Hepatocyte (in vitro differentiated cells): ENCODE data around the gene CFD. TPM values are rescaled to one million over a fixed set of nuclear protein-coding genes. Genes with fewer than 3 reads are reported as not detected.
A peak's percentile ranks its signal among the peaks of the same experiment; 100 is the strongest.

Source experiments
- DNase-seq: peaks from one replicate; pipeline ENCODE4 v3.0.0-alpha.2; 2016; ENCODE audit warnings: low spot score
- H2AFZ ChIP-seq: fragments of 200-600 bp; sonication (generic); 2 replicates; pipeline ENCODE4 v1.6.0; 2016; ENCODE audit warnings: antibody characterized with exemption, mild to moderate bottlenecking
- H3K27ac ChIP-seq: fragments of 200-600 bp; sonication (generic); 2 replicates; pipeline ENCODE4 v1.5.1; 2016; ENCODE audit warnings: mild to moderate bottlenecking
- H3K27me3 ChIP-seq: fragments of 200-600 bp; sonication (generic); 2 replicates; pipeline ENCODE4 v1.6.1; 2016
- H3K36me3 ChIP-seq: fragments of 200-600 bp; sonication (generic); replicated peaks from 2 replicates; pipeline ENCODE4 v1.5.1; 2016; ENCODE audit warnings: low read depth; ENCODE audit not compliant: insufficient read depth
- H3K4me1 ChIP-seq: fragments of 200-600 bp; sonication (generic); 2 replicates; pipeline ENCODE4 v1.5.1; 2016; ENCODE audit warnings: mild to moderate bottlenecking, moderate library complexity; ENCODE audit not compliant: insufficient read depth
- H3K4me2 ChIP-seq: fragments of 200-600 bp; sonication (generic); 2 replicates; pipeline ENCODE4 v1.6.0; 2016
- H3K4me3 ChIP-seq: fragments of 200-600 bp; sonication (generic); 2 replicates; pipeline ENCODE4 v1.5.1; 2016; ENCODE audit warnings: mild to moderate bottlenecking
- H3K79me2 ChIP-seq: fragments of 200-600 bp; sonication (generic); 2 replicates; pipeline ENCODE4 v1.6.0; 2017; ENCODE audit warnings: mild to moderate bottlenecking
- H3K9me2 ChIP-seq: fragments of 200-600 bp; sonication (generic); replicated peaks from 2 replicates; pipeline ENCODE4 v1.6.0; 2017; ENCODE audit warnings: mild to moderate bottlenecking; ENCODE audit not compliant: insufficient read depth
- H3K9me3 ChIP-seq: fragments of 200-600 bp; sonication (generic); 2 replicates; pipeline ENCODE4 v1.5.1; 2016; ENCODE audit warnings: low read depth, mild to moderate bottlenecking
- H4K20me1 ChIP-seq: fragments of 200-600 bp; sonication (generic); 2 replicates; pipeline ENCODE4 v1.6.0; 2016; ENCODE audit warnings: mild to moderate bottlenecking; ENCODE audit not compliant: insufficient read depth, poor library complexity, severe bottlenecking
- CTCF ChIP-seq: fragments of 200-600 bp; sonication (generic); IDR thresholded peaks from 2 replicates; pipeline ENCODE4 v1.5.1; 2016; ENCODE audit warnings: antibody characterized with exemption, mild to moderate bottlenecking; ENCODE audit not compliant: poor library complexity
- EZH2 ChIP-seq: fragments of 200-600 bp; sonication (generic); IDR thresholded peaks from 2 replicates; pipeline ENCODE4 v1.6.1; 2016; ENCODE audit warnings: antibody characterized with exemption, mild to moderate bottlenecking, borderline replicate concordance
- EZH2phosphoT487 ChIP-seq: fragments of 200-600 bp; sonication (generic); IDR thresholded peaks from one replicate; pipeline ENCODE4 v1.6.1; 2018; ENCODE audit warnings: antibody characterized with exemption, mild to moderate bottlenecking, low read depth, moderate library complexity; ENCODE audit not compliant: unreplicated experiment, severe bottlenecking
- WGBS: methylation state at CpG from one replicate; pipeline ENCODE4 v1.1.6; 2016; ENCODE audit warnings: low lambda C conversion rate; ENCODE audit errors: missing lambda C conversion rate; 5-methylcytosine and 5-hydroxymethylcytosine counted together
- polyA plus RNA-seq: library from polyadenylated mRNA; unstranded; fragments of >200 nt; fragmentation: Nextera tagmentation; extraction: Ambion mirVana; gene quantifications from 2 replicates; pipeline ENCODE4 v1.2.1, GENCODE V29; 2016
- total RNA-seq: library from RNA; depleted of rRNA; stranded (reverse); fragments of >200 nt; gene quantifications from 2 replicates; pipeline ENCODE4 v1.2.3, GENCODE V29; 2014

The CFD gene
- total and polyA plus RNA-seq, 2 experiments from 2014 or later, result 3.3 to 8.2 TPM

- no peak for DNase-seq
- Histone ChIP-seq H3K4me2 (no peak overlapping the region), H3K79me2 (no peaks in the 10 kb centered on the region), H3K27ac (no peak overlapping the region), H3K4me3 (no peak overlapping the region), H2AFZ (no peak overlapping the region), H3K4me1 (peaks cover 3% of the 10 kb centered on the region), H4K20me1 (no peaks in the 10 kb centered on the region), H3K27me3 (no peaks in the 10 kb centered on the region), H3K9me2 (no peaks in the 10 kb centered on the region), H3K9me3 (no peaks in the 10 kb centered on the region), H3K36me3 (no peaks in the 10 kb centered on the region)
- WGBS, result 90% methylated on average over 12 of the region's 12 CpGs
- no peak for TF ChIP-seq EZH2
- no peak for TF ChIP-seq CTCF
- TF ChIP-seq EZH2phosphoT487, result no peak
Measured at GRCh38 chr19:855142-855541, 4.3 kb upstream of the CFD start.

DNA sequence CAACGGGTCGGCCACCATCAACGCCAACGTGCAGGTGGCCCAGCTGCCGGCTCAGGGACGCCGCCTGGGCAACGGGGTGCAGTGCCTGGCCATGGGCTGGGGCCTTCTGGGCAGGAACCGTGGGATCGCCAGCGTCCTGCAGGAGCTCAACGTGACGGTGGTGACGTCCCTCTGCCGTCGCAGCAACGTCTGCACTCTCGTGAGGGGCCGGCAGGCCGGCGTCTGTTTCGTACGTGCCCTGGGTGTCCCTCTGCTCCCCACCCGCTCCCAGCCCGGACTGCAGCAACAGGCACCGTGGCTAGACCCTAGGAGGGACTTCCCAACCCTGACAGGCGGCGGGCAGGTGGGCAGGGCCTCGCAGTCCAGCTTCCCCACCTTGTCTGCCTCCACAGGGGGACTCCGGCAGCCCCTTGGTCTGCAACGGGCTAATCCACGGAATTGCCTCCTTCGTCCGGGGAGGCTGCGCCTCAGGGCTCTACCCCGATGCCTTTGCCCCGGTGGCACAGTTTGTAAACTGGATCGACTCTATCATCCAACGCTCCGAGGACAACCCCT, 3.8 kb upstream of the CFD start:
- Histone ChIP-seq H3K27me3 (no peaks in the 10 kb centered on the region), H3K9me3 (no peaks in the 10 kb centered on the region), H4K20me1 (no peaks in the 10 kb centered on the region), H3K9me2 (no peaks in the 10 kb centered on the region), H3K79me2 (no peaks in the 10 kb centered on the region), H3K4me2 (no peak overlapping the region), H3K36me3 (no peaks in the 10 kb centered on the region), H2AFZ (no peak overlapping the region), H3K4me1 (peaks cover 5% of the 10 kb centered on the region), H3K27ac (no peak overlapping the region), H3K4me3 (no peak overlapping the region)
- 84% methylated on average over 37 of the region's 40 CpGs for WGBS
- TF ChIP-seq CTCF, result no peak
- no peak for TF ChIP-seq EZH2phosphoT487
- no peak for TF ChIP-seq EZH2
- DNase-seq, result no peak

GRCh38 chr19:858284-858683, 1.2 kb upstream of the CFD start:
- H3K36me3 ChIP-seq, result no peaks in the 10 kb centered on the region
- no peak overlapping the region for H2AFZ ChIP-seq
- no peak for TF ChIP-seq CTCF
- TF ChIP-seq EZH2phosphoT487, result no peak
- no peak for TF ChIP-seq EZH2
- 83% methylated on average over 9 of the region's 9 CpGs for WGBS
- H4K20me1 ChIP-seq, result no peaks in the 10 kb centered on the region
- no peaks in the 10 kb centered on the region for H3K9me3 ChIP-seq
- DNase-seq, result no peak
- no peaks in the 10 kb centered on the region for H3K9me2 ChIP-seq
- no peaks in the 10 kb centered on the region for H3K27me3 ChIP-seq
- no peak overlapping the region for H3K4me3 ChIP-seq
- no peak overlapping the region for H3K27ac ChIP-seq
- no peaks in the 10 kb centered on the region for H3K79me2 ChIP-seq
- no peak overlapping the region for H3K4me2 ChIP-seq
- peaks cover 5% of the 10 kb centered on the region for H3K4me1 ChIP-seq

DNA sequence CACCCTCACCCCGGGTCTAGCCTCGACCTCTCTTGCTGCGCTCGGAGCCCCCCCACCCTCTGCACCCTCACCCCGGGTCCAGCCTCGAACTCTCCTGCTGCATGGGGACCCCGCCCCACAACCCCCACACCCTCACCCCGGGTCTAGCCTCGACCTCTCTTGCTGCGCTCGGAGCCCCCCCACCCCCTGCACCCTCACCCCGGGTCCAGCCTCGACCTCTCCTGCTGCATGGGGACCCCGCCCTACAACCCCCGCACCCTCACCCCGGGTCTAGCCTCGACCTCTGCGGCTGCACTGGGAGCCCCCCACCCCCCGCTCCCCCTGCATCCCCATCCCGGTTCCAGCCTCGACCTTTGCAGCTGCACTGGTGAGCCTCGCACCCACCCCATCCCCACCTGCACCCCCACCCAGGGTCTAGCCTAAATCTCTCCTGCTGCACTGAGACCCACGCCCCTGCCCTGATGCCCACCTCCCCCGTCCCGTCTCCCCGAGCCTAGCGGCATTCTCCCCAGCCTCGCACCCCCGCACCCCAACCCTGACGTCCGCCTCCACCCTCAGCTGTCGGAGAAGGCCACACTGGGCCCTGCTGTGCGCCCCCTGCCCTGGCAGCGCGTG, 1.8 kb downstream of the CFD start:
- TF ChIP-seq EZH2, result no peak
- TF ChIP-seq CTCF, result no peak
- no peak for TF ChIP-seq EZH2phosphoT487
- Histone ChIP-seq H3K4me3 (no peak overlapping the region), H3K4me1 (peaks cover 5% of the 10 kb centered on the region), H3K9me2 (no peaks in the 10 kb centered on the region), H3K27me3 (no peaks in the 10 kb centered on the region), H3K9me3 (no peaks in the 10 kb centered on the region), H3K4me2 (peak overlapping the region; percentile 84), H4K20me1 (no peaks in the 10 kb centered on the region), H3K27ac (no peak overlapping the region), H2AFZ (no peak overlapping the region), H3K36me3 (no peaks in the 10 kb centered on the region), H3K79me2 (no peaks in the 10 kb centered on the region)
- no peak for DNase-seq
- 47% methylated on average over 4 of the region's 35 CpGs for WGBS
